K562 (cell line): Measurements from ENCODE around the gene KCND1. TPM values are rescaled to one million over a fixed set of nuclear protein-coding genes. Genes with fewer than 3 reads are reported as not detected.

Source experiments
- NKRF ChIP-seq: fragments of 450-650 bp; IDR thresholded peaks from 2 replicates; pipeline ENCODE4 v1.6.1; 2016; ENCODE audit warnings: borderline replicate concordance
- RNF2 ChIP-seq: sonication (generic); IDR thresholded peaks from 2 replicates; pipeline ENCODE4 v1.6.1; 2016
- THAP12 ChIP-seq: fragments of 250-450 bp; sonication (Bioruptor Pico); IDR thresholded peaks from 2 replicates; pipeline ENCODE4 v1.9.0; 2021; ENCODE audit warnings: mild to moderate bottlenecking, inconsistent platforms
- ZNF384 ChIP-seq: IDR thresholded peaks from 2 replicates; pipeline ENCODE4 v1.6.1; 2012; ENCODE audit warnings: low read depth, low read length, improper control_type of control experiment
- polyA plus RNA-seq, 8 experiments: library from polyadenylated mRNA; depleted of rRNA in 4 of 8; stranded (reverse) in 5 of 8; unstranded in 3 of 8; fragments of >200 nt; fragmentation: Nextera tagmentation in 2 of 8; fragmentation: Illumina TruSeq in 1 of 8; extraction: Ambion mirVana in 2 of 8; extraction: Trizol in 1 of 8; gene quantifications; 2 replicates each; pipeline versions ENCODE4 v1.2.1 to v1.2.3, GENCODE V29; 2011 to 2014; ENCODE audit warnings: inconsistent platforms in 1 of 8, missing spikeins in 1 of 8
- total RNA-seq, 7 experiments: library from RNA; depleted of rRNA in 6 of 7; stranded (reverse); fragments of >200 nt in 6 of 7; fragmentation: Illumina TruSeq in 2 of 7; extraction: Trizol in 2 of 7; gene quantifications; 2 replicates each; pipeline versions ENCODE4 v1.2.1 to v1.2.3, GENCODE V29; 2011 to 2021; ENCODE audit warnings: low replicate concordance in 1 of 7

KCND1 gene
- total and polyA plus RNA-seq, 9 of the 15 experiments (the other 6 are each of a cell fraction or from before 2014, with no cell fraction given), result 0.06 to 0.83 (median 0.39) TPM; not detected in 1

GRCh38 chrX:48917139-48918001 lies 54.3 kb downstream of the KCND1 start (continued):
- TF ChIP-seq NKRF, result peak; percentile 20; the same call in 1 of the 2 replicates
- TF ChIP-seq RNF2, result 0 out of 2 replicates have a peak, but pooled peaks have one; percentile 18
- TF ChIP-seq ZNF384, result 0 out of 2 replicates have a peak, but pooled peaks have one; percentile 23
- TF ChIP-seq THAP12 (CRISPR knock-in tag), result no peak
